ENCODE data around the gene VILL.

DNA sequence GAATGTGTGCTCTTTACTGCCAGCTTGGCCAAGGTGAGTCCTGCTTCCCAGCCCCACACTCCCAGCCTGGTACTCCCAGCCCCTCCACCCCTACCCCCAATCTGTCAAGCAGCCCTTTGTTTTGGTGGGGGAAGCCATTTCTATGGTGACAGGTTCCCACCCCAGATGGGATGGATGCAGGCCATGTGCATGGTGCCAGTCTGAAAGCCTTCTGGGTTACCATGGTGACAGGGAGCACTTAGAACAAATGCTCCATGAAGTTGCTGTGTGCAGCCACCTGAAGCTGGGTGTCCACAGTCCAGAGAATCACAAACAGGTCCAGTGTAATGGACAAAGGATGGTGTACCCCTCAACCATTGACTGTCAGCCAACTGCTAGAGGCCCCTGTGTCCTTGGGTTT is 19.1 kb upstream of the VILL start:
- TF ChIP-seq TEAD4 (IDR thresholded peaks at IDR 0.05; ENCODE audit: low read depth, low read length) (no peak), MAX (IDR thresholded peaks at IDR 0.05) (no peak), SP1 (IDR thresholded peaks at IDR 0.05; ENCODE audit: low read depth, low read length) (no peak), RBBP5 (IDR thresholded peaks at IDR 0.05; ENCODE audit: borderline replicate concordance, low read depth, low read length) (no peak), EGR1 (IDR thresholded peaks at IDR 0.05; ENCODE audit: borderline replicate concordance, low read depth, low read length) (no peak)
